OCI-LY3 (cell line): ENCODE results near the gene TGIF1.

Experiments used
- CTCF ChIP-seq: fragments of 200-600, 300-600 bp; sonication (generic); IDR thresholded peaks from 2 replicates; pipeline ENCODE4 v1.5.1; 2014; ENCODE audit warnings: antibody characterized with exemption, low read length, low read depth
- EZH2phosphoT487 ChIP-seq: fragments of 200-600 bp; shearing (Covaris generic); IDR thresholded peaks from 2 replicates; pipeline ENCODE4 v1.6.1; 2018; ENCODE audit warnings: antibody characterized with exemption, mixed run types, low read depth

- TF ChIP-seq CTCF (no peak), EZH2phosphoT487 (no peak)
These were observed 16.1 kb downstream of the TGIF1 start for GRCh38 chr18:3466045-3466444.
